Measurements from ENCODE around the gene ATG13.

GRCh38 chr11:46669711-46670139 is 52.4 kb downstream of the ATG13 start:
- TF ChIP-seq CTCF (IDR thresholded peaks at IDR 0.05) (no peak), POLR2A (IDR thresholded peaks at IDR 0.05) (no peak)

Data from lower leg skin (tissue), 3 donors.